ENCODE data around the gene ATP11A. TPM values are rescaled to one million over a fixed set of nuclear protein-coding genes. Genes with fewer than 3 reads are reported as not detected.

Gene ATP11A
- polyA plus RNA-seq, 12 donors, result 16.4 to 38.1 (median 22.5) TPM; not detected in 1

DNA sequence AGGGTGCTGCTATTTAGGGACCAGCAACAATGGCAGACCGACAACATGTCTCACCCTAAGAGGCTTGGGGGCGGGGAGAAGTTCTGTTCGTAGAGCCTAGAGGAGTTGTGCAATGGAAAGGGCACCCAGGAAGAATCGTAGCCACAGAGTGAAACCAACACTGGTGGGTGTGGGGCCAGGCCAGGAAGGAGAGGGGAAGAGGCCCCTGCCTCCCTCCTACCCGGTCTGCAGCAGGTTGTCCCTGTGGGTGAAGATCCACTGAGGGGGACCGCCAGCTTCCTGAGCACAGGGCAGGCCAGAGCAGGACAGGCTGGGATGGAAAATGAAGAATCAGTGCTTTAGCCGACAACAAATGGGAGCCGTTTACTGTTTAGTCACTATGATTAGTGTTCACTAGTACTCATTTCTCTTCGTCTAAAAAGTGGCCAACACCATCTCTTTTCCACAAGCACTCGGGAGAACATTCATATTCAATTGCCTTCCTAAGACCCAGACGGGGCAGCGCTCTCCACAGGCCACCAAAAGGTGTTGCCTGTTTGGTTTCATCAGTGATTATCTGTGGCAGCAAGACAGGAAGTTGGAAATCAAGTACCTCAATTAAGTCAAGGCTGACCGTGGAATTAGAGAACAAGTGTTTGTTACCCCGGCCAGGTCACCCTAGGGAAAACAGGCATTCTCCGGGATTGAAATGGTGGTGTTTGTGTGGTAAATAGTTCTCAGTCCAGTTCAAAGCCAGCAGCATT, 1.1 kb upstream of the ATP11A start:
- peak; percentile 30 for DNase-seq

DNA sequence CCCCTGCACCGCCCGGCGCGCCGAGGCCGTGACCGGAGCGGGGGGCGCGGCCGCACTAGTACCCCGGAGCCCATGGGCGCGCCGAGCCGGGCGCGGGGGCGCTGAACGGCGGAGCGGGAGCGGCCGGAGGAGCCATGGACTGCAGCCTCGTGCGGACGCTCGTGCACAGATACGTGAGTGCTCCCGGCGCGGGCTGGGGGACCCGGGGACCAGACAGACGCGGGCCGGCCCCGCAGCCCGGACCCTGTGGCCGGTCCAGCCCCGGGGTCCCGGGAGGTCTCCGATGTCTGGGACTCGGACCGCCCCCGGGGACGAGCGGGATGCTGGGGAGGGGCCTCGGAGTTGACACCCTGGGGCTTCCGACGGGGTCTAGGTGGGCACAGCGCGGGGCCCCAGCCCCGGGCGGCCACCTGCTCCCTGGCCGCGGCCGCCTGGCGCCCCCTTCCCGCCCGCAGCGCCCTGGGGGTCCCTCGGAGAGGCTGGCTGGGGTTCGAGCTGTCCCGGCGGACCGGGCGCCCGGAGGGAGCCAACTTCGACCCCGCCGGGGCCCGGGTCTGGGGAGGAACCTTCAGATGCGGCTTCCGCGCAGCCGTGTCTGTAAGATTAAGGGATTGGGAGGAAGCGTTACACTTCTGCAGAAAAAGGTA, 568 bp downstream of the ATP11A start:
- peak; percentile 38 for DNase-seq

DNA sequence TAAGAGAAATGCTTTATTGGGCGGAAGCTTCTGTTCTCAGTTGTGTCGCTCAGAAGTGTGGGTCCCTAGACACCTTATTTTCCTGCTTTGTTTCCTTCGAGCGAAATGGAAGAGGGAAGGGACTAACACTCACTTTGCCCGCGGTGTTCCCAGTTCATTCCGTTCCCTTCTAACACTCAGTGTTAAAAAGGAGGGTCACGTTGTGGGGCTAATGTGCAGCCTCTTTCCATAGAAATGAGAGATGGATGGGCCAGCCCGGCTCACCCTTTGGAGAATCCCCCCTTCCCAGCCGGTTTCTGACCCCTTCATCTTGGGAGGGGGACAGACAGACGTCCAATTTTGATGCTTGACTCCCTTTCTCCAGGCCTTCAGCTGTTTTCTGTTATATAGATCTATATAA, 2.3 kb downstream of the ATP11A start:
- no peak for DNase-seq

DNA sequence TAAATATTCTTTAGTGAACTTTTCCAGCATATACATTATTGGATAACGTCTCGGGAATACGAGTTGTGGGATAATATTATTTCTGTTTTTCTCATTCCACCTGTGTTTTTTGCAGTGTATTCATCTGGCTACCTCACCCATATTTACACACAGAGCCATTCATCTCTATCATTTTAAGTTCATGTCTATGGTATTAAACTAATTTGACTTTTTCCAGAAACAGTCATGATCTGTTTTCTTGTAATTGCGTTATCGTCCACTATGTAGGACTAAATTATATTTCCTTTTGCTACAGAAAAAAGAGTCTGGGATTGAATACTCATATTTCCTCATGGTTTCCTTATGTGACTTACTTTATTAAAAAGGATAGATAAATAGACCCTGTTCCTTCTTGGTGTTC, 2.7 kb downstream of the ATP11A start:
- no peak for DNase-seq

DNA sequence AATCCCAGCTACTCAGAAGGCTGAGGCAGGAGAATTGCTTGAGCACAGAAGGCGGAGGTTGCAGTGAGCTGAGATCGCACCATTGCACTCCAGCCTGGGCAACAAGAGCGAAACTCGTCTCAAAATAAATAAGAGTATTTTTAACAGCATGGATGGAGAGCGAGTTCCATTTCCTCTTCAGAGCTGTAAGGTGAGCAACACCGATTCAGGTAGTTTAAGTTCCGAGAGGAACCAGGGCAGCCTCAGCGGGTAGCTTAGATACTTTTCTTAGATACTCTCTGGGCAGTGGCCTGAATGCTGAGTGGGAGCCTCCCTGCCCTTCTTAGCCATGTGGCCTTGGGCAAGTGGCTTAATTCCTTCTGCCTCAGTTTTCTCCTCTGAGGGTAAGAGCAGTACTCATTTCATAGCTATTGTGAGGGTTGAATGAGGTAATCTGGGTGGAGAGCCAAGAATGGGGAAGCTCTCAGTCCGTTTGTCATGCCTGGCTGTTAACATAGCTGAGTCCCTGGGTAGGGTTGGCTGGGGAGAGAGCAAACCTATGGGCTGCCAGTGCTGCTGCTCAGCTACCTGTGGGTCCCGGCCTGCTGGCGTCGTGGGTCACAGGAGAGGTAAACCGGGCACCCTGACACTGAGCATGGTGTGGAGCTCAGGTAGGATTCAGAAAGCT, 4.1 kb downstream of the ATP11A start:
- DNase-seq, result peak; percentile 39

DNA sequence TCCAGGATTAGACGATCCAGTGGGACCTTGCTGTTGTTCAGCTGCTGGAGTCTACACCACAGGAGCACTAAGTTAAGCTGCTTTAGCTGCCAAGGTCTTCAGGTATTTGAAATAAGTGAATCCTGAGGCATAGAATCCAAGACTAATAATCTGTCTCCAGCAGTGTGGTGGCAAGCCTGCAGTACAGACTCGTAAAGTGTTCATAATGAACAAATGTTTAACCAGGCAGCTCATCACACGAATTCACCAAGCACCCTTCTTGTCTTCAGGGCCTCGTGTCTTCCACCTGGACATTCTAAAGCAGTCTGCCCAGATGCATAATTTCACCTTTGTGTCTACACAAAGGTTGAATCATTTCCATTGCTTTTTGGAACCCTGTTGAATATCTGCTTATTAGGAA, 5.3 kb downstream of the ATP11A start:
- DNase-seq, result no peak

DNA sequence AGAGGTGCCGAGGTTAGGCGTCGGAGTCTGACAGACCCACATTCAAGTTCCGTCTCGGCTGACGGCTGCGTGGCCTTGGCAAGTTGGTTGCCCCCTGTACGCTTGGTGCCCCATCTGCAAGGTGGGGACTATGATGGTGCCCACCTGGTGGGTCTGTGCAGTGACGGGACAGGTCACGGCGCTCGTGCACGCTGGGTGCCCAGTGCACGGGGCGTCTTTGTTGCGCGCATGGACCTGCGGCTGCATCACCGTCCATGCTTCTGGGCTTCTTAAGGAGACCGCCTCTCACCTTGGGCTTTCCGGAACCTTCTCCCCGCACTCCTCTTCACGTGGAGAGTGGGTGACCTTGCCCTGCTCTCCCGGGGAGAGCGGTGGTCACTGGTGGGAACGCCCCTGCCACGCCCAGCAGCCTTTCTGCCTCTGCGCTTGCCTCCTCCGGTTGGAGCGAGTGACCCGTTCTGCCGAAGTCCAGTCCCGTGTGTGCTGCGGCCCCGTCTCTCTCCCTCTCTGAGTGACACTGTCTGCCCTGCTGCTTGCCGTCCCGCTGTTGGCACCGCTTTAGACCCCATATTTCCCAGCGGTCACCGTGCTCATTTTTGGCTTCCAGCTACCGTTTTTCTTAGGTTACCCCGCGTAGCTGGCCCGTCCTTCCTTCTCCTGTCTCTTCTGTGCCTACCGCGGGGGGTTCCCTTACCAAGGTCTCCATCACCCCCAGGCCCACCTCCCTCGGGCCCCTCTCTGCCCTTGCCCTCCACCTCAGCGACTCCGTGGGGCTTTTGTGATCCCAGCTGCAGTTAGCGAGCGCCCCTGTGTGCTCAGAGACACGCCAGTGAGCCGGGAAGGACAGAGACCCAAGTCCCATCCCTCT, 6.4 kb downstream of the ATP11A start:
- DNase-seq, result no peak

DNA sequence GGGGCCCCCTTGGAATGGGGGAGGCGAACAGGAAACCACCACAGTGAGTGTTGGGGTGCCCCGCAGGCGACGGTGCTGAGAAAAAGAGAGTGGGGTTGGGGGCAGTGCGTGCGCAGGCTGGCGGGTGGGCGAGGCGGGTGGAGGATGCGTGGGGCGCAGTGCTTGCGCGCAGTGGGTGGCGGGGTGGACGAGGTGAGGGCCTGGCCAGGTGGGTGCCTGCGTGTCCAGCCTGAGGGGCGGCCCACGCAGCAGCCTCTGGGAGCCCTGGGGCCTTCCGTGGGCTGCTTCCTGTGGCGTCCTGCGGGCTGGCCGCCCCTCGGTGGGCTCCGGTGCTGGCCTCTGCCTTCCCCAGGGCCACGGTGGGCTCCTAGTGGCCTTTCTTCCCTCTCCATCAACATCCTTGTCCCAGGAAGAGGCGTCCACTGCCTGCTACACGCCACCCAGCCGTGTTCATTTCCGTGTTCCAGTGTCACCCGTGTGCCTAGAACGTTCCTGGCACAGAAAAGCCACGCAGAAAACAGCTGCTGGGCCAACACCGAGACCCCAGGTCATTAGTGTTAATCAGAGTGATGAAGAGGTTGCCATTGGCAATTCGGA, 7.1 kb downstream of the ATP11A start:
- no peak for DNase-seq

DNA sequence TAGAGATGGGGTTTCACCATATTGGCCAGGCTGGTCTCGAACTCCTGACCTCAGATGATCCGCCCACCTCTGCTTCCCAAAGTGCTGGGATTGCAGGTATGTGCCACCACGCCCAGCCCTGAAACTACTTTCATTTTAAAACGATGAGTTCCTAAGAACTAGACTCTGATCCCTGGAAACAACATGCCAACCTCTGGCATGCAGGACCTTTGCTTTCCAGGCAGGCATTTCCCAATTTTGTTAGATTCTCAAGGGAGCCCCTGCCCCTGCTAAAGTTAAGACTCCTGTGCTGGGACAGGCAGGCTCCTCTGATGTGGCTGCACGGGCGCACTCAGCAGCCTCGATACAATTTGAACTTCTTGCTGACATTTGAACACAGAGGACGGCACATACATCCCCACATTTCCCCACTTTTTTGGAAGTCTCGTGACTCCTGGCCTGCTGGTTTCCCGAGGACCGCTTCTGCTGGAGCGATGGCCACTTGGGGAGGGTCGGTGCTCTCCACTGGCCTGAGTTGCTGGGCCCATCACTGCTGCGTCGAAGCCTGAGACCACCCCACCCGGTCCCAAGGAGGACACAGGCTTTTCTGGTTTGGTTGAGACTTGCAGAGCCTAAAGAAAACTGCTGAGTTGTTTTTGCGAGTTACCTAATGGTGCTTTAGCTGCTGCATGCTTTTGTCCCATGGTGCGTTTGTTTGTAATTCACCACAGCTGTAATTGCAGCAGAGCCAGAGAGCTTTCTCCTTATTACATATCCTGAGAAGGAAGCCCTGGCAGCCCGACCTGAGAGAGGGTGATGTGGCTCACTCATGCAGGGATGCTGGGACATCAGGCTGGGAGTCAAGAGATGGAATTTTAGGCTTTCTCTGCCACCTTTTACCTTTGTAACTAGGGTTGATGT, 8.2 kb downstream of the ATP11A start:
- DNase-seq, result peak; percentile 43

DNA sequence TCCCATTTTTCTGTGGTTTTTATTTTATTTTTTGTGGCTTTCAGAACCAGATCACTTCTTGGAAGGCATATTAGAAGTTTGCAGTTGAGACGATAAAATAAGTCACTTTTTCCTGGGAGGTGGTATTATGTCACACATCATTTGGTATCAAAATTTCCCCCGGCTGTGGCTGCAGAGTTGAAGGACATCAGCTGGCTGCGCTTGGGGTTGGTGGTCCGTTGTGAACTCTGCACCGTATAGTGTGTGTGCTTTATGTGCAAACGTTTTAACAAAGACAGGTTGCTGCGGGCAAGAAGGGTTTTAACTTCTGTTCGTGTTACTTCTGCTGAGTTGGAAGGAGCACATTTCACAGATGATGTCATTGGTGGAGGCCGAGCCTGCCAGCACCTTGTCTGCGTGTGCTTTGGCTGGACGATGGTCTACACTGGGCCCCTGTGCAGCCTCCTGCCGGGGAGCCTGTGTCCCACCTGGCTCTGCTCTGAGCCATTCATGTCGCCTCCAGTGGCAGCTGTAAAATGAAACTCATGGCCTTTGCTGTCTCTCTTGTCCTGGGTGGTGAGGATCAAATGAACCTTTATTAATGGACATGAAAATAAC, 9.6 kb downstream of the ATP11A start:
- no peak for DNase-seq

DNA sequence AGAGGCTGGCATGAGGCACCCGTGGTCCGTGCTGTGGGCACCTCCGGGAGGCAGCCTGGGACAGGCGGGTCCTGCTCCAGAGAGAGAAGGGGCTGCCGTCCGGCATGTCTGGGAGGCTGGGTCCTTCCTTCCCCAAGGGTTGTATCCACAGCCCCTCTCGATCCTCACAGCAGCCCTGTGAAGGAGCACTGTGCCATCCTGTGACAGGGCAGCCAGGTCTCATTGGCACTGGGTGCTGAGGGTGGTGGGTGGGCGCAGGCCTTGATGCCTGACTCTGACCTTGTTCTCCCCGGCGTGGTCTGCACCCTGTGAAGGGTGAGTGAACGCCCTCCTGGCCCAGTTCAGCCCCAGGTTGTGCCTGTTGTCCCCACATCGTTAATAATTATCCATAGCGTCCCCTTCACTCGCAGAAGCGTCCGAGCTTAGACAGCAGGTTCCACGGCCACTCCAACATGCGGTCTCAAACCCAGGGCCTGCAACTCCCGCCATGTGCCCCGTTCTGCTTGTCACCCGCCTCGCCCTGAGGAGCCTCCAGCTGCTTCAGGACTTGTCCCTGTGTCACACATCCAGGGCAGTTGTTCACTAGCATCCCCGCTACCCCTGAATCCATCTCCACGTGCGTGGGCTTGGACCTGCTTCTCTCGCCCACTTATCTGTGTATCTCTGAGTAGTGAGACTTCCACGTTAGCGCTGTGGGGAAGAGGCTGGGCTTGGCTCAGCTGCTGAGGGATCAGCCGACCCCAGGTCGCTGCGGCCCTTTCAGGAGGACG, 10.6 kb downstream of the ATP11A start:
- no peak for DNase-seq

DNA sequence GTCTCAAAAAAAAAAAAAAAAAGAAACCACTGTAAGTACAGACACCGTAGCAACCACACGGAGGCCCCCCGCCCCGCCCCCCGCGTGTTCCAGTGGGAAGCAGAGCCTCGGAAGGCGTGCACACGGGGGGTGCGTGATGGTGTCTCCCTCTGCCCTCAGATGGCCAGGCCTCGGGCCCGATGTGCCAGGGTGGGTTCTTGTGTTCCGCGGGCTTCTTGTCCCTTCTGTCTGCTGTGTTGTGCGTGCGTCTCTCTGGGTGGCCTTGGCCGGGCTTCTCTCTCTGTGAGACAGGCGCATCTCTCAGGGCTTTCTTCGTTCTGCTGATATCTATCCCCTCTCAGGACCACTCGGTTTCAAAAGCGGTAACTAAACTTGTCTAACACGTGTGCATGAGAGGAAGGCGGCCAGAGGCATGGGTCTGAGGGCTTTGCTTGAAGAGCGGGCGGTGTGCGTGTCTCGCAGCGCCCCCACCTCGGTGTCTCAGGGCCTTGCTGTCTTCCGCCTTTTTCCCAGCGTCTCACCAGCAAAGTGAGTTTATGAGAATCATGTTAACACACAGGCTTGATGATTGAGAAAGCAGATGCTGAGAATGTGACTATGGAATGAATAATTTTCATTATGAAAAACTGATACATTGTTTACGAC, 12.6 kb downstream of the ATP11A start:
- peak; percentile 31 for DNase-seq

DNA sequence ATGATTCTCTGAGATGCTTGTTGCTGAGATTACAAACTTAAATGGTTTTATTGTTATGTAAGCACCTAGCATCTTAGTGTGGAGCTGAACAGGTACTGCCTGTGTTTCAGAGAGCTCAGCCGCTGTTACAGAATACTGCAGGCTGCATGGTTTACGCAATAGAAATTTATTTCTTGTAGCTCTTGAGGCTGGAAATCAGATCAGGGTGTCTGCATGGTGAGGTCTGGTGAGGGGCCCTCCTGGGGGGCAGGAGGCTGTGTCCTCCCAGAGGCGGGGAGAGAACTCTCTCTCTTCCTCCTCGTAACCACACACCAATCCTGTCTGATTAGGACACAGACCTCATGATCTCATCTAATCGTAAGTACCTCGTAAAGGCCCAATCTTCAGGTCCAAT, 13.1 kb downstream of the ATP11A start:
- DNase-seq, result no peak

DNA sequence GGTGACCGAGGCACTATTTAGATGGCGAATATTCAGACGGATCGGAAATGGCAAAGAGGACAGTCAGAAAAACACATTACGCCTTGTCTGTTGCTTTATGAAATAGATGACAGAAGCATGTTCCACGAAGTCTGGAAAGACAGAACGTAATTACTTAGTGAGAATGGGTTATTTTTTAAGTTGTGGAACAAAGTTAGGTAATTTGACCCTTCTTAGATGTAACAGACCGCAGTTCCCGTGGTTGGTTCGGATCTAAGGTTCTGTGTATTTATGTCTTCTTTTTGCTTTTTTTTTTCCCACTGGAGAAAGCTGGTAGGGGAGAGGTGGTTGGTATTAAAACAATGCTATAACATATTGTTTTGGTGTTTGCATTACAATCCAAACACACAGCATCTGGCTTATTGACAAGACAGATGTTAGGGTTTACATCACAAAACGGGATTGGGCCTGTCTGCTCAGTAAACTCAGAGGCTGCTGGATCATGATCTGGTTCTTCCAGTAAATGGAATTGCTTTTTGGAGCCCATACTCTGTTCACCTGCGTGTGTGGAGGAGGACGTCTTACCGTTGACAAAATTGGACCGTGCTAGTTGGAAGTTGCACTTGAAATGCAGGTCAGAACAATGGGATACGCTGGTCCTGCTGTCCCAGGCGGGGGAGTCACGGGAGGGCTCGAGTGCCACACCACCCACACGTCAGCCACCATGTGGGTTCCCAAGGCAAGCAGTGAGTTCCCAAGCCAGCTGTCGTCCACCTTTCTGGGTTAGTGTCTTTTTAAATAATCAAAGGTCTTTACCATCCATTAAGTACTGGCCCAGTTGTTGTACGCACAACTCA, 13.8 kb downstream of the ATP11A start:
- peak; percentile 64 for DNase-seq

DNA sequence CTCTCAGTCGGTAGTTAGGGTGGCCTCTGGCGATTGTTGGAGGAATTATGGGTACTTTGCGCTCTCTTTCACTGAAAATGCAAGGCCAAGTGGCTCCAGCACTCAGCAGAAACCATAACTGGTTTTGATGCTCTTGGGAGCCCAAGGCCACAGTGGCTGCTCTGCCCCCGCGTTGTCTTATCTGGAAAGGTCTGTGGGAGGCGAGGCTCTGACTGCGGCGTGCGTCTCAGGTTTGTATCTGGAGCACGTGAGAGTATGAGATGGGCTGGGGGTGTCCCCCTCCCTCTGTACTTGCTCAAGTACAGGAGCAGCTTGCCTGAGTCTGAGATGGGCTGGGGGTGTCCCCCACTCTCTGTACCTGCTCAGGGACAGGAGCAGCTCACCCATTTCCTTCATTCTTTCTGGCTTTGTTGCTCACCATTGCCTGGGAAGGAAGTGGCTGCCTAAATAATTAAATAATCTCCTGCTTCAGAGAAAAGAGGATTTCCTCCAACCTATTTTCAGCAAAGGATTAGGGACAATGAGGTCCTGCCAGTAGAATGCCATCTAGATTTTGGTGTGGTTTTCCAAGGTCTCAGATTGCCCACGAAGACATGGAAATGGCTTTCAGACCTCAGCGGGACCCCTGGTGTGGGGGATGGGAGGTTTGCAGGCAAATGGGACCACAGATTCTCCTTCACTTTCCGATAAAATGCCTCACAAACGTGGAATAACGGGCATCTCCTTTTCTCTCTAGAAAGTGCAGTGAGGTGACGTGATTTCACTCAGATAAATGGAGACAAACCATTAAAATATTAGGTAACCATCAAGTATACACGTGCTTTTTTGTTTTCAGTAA, 14.7 kb downstream of the ATP11A start:
- no peak for DNase-seq

DNA sequence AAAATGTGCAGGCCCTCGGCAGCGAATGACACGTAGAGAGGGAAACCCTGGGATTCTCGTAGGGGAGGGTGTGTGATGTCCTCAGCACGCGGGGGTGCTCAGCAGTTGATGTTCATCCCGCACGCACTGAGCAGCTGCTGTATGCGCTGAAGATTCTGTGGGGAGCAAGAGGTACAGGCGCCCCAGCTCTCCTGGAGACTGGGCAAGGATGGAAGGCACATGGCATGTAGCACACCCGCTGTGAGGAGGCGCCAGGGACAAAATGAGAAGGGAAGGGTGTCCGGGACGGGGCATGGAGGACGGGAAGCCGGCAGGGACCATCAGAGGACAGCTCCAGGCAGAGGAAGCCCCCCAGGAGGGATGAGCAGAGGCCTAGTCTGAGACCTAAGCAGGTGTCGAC, 15.4 kb downstream of the ATP11A start:
- no peak for DNase-seq

DNA sequence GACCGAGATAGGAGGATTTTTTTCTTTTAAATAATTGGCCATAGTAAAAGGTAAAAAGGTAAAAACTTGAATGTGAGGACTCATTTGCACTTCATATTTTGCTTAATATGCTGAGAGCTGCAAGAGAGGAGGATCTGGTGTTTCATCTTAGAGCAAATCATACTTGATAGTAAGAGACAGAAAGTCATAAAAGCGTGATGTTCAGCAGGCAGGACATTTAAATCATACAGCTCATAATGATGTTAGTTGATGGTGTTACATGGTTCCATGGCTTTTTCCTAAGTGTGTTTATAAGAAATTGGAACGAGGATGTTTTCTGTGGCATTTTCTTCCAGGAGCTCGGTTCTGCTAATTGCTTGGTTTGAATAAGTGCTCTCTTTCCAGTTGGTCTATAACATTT, 16.3 kb downstream of the ATP11A start:
- DNase-seq, result no peak

All from muscle of arm (tissue), 12 donors.